GM18526 (cell line): ENCODE data around the gene CFAP221.

ENCODE experiments used
- POLR2A ChIP-seq: IDR thresholded peaks from 3 replicates; pipeline ENCODE4 v1.6.1; 2011; ENCODE audit not compliant: insufficient read length; ENCODE audit errors: extremely low read depth

CFAP221 gene

DNA sequence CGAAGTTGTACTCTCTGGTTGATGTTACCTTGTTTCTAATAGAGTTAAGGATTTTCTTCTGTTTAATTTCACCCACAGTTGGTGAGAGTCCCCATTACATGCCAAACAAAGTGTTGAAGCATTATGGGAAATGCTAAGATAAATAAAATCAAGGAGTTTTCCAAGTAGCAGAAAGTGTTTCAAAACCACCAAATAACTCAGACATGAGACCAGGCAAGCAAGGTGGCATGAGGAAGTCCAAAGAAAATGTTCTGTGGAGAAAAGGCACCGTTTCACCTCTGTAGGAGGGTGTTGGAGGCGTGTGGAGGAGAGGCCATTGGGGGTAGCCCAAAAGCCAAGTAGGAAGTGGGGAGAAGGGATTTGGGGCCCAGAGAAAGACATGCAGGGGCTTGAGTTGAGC is 8.7 kb downstream of the CFAP221 start:
- no peak for TF ChIP-seq POLR2A

DNA sequence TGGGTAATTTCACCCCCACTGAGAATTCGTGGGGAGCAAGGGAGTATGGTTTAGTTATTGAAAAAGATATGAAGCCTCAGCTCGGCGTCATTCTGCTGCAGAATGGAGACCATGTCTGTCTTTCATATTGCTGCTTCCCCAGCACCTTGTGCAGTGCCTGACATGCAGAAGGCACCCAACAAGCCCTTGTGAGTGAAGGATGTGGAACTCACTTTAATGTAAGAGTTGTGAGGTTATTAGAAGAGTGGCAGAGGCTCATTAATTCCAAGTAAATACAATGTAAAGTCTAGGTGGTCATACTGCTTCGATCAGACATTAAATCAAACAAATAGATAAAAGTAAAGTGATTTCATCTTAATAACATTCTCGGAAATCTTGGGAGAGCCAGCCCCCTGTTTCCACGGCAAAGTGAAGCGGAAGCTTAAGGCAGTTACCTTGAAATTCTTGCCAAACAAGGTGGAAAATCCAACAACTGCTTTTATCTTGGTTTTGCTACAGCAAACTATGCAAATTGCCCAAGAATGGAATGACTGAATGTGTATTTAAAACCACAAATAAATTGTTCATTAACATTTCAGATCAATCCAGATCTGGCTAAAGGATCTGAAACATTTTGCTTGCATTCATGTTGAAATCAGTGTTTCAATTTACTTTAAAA is 9.6 kb downstream of the CFAP221 start:
- no peak for TF ChIP-seq POLR2A

DNA sequence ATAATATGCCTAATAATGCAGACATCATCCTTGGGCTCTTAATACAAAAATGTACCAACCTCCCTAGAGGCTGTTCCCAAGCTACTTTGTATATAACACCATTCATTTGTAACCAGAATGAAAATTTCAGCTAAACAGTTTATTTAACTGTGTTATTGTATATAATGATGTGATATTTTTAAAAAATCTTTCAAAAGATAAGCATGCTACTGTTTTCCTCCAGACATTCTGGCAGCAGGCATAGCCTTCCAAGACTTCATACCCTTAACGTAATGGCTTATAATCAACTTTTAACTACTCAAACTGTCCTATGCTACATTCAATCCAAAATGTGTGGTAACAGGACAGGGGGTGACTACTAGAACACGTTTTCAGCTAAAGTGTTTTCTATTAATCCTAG is 21.2 kb downstream of the CFAP221 start:
- TF ChIP-seq POLR2A: no peak

DNA sequence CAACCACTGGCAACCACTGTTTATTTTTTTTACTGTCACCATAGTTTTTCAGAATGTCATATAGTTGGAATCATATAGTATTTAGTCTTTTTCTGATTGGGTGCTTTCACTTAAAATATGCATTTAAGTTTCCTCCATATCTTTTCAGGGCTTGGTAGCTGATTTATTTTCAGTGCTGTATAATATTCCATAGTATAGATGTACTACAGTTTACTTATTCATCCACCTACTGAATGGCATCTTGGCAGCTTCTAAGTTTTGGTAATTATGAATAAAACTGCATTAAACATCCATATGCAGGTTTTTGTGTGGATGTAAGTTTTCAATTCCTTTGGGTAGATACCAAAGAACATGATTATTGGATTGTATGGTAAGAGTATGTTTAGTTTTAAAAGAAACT is 23.0 kb downstream of the CFAP221 start:
- no peak for TF ChIP-seq POLR2A

DNA sequence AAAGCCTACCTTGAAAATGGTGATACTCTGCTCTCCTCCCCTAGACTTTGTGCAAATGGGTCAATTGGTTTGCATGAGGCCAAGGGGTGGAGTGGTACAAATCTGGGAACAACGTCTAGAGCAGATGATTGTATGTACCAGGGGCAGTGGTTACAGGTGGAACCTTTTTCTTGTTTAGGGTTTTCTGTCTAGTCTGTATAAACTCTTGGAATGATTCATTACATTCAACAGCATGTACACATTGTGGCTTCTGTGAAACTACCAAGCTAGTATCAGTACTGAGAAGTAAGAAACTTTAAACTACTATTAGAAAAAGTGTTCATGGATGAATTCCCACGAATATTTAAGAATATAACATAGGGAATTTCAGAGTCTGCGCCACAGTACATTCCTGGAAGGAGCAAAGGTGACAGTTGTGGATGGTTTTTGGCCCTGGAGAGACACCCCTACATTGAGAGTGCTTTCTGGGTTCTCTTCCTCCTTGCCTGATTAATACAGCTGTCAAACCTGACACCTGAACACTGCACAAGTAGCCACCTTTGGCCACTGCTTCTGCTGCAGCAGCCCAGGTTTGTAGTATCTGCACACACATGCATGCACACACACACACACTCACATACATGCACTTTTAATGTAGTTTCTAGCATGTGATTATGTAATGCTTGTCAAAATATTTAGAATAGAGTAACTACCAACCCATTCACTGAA is 30.0 kb downstream of the CFAP221 start:
- TF ChIP-seq POLR2A: no peak

DNA sequence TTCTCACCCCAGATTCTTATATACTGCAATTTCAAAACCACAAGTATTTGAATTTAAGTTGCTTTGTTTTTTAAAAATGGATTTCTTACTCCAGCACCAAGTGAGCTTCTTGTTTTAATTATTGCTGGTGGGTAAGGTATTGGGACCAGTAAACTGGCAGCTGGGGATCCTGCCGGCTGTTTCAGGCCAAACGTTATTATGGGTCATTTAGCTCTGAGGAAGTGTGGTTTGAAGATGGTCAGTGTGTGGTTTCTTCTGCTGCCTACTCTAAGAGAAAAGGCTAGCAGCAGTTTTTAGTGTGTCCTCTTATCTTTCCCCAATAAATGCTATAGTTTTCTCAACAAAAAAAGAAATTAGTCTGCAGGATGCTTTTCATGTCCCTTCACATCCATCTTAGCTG is 30.6 kb downstream of the CFAP221 start:
- TF ChIP-seq POLR2A: no peak

DNA sequence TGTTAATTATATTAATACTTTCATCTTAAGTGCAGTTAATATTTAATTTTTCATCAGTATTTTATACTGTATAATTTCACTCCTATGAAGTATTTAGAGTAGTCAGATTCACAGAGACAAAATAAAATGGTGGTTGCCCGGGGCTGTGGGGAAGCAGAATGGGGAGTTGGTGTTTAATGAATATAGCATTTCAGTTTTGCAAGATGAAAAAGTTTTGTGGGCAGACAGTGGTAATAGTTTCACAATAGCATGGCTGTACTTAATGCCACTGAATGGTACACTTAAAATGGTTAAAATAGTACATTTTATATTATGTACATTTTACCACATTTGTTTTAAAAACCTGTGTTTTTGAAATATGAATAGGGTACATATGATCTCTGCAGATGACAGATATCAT is 31.2 kb downstream of the CFAP221 start:
- no peak for TF ChIP-seq POLR2A

DNA sequence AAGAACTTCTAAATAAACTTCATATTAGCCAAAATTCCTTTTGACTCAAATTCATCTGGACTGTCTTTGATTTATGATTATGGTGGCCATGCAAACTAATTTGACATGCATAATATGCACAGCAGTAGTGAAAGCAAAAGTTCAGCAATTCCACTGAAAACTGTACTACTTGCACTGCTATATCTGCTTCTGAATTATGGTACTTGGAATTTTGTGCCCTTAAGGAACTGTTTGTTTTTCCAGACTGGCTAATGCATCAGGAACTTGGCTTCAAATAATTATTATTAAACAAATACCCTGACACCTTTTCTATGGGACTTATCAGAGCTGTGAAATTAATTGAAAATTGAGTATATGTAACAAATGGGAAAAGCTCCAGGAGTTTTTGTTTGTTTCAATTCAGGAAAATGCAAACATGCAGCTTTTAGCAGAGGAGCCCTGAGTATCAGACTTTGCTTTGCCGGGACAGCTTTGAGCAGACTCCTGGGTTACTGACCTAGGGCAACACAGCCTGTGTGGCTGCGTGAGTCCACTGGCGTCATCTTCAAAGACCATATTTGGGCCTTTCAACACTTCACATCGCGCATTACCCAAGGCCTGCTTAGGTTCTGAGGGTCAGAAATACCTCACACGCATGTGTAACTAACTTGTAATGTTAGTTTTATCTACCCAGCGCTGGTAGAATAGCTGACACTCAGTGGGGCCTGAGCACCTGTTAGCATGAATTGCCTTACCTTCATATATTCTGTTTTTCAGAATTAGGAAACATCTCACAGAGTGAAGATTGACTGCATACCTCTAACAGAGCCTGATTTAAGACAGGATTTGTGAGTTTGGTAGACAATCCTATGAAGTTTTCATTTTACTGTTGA is 35.4 kb downstream of the CFAP221 start:
- no peak for TF ChIP-seq POLR2A

DNA sequence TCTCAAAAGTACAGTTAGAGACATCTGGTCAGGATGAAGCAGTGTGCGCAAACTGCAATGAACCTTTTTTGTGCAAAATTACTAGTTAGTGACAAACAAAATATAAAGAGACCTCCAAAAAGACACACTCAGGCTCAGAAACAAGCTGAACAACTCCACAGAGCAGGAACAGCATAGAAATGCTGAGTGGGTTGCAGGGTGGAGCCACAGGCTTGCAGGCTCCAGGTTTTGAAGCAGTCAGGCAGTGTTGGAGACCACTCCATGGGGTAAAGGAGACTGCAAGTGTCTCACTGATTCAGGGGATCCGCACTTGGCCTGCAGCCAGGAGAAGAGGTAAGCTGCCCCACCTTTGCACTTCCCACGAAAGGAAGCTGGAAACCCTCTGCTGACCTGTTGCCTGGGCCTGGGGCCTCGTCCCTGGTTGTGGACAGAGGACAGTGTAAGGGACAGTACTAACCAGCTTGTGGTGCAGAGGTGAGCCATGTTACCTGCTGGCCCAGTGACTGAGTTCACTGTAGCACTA is 36.4 kb downstream of the CFAP221 start:
- TF ChIP-seq POLR2A: no peak

DNA sequence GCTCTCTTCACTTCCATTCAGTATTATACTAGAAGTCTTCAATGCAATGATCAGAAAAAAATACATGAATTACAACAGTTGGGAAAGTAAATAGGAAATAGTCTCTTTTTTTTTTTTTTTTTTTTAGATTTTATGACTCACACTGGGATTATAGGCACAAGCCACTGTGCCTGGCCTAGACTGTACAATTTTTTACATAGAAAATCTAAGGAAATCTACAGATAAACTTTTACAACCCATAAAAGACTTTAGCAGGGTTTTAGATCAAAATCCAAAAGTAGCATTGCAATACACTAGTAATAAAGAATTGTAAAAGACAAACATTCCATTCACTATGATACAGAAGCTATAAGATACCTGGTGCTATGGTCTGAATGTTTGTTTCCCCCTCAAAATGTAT is 39.0 kb downstream of the CFAP221 start:
- no peak for TF ChIP-seq POLR2A

DNA sequence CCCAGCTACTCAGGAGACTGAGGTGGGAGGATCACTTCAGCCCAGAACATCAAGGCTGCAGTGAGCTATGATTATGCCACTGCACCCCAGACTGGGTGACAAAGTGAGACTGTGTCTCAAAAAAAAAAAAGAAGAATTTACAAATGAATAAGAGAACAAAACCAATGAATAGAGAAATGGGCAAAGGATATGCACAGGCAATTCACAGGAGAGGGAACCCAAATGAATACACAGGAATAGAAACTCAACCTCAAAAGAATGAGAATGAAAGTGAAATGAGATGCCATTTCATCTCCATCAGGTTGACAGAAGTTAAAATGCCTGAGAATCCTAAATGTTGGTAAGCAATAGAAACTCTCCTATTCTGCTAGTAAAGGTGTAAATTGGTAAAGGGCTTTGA is 40.2 kb downstream of the CFAP221 start:
- TF ChIP-seq POLR2A: no peak

DNA sequence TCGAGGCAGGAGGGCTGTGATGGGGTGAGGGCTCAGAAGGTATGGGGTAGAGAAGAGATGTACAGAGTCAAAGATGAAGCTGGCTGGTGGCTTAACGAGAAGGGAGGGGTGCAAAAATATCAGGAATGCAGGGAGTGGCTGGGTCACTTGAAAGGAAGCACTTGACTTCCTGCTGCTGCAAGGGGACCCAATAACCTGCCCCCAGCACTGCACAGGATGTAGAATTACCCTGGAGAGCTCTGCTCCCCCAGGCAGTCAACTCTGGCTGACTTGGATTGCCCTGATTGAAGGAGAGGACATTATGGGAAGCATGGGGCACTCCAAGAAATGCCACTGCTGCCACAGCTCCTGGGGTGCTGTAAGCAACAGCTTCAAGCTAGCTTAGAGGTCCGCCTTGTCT is 41.8 kb downstream of the CFAP221 start:
- TF ChIP-seq POLR2A: no peak

DNA sequence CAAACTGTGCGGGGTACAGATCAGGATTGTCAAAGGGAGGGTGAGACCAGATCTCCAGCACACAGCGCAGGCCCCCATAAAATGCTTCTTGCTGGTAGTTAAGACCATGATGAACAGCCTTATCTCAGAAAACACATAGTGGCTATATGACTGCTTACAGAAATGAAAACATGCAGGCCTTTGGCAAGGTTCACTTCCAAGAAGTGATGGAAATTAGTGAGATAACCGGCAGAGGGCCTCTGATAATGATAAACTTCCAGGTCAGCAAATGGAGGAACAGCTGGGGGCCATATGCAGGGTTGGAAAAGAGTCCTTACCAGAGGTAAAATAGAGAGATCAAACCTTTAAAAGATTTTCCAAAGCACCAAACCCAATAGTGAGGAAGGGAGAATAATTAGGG is 46.6 kb downstream of the CFAP221 start:
- no peak for TF ChIP-seq POLR2A

DNA sequence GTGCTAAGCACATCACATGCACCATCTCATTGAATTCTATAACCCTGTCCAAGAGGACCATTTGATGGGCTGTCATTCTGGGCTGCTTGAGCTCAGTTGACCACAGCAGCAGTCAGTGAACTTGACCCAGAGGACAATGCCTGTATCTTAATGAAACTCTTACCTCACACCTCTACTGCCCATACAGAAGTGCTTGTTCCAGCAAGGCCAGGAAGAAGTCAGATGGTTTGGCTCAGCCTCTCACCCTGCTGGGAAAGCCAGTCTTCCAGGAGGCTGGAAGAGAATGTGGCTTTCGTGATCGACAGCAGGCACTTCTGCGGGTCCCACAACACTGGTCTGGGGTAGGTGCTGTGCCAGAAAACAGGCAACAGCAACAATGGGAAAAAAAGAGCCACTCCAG is 47.3 kb downstream of the CFAP221 start:
- no peak for TF ChIP-seq POLR2A

DNA sequence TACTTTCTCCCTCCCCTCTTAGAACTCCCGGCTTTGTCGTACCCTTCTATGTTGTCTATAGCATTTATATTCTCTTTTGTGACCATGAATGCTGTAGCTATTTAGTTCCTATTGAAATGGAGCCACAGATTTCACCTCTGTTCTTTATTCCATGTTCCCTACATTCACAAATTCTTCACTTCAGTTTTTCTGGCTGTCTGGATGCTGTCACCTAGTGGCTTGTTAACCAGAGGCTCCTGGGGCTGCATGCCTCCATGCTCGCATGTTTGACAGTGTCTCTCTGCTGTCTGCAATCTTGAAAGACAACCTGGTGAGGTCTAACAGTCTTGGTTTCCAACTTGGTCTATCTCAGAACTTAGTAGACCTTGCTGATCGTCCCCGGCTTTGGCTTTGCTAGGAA is 48.2 kb downstream of the CFAP221 start:
- TF ChIP-seq POLR2A: no peak

DNA sequence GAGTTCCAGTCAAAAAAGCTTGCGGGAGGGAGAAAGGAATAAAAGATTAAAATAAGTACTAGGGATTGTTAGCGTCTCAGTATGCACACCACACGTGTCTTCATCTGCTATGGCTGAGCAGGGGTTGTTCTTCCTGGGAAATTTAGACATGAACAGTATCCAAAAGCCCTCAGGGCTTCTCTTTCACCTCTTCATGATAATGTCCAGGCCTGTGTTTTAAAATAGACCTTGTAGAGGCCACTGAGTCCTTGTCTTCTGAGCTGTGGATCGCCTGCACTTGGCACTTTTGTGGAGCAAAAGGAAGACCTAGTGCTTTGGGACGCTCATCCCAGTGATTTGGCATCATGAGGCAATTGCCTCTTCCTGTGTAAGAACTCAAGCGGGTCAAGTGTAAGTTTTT is 52.4 kb downstream of the CFAP221 start:
- no peak for TF ChIP-seq POLR2A
